SK-N-SH (cell line): ENCODE results near the gene THSD4. TPM values are rescaled to one million over a fixed set of nuclear protein-coding genes. Genes with fewer than 3 reads are reported as not detected.

ENCODE experiments used
- CTCF ChIA-PET: fragments of 300-600, 350-600 bp; formaldehyde crosslinking; extraction: SDS; loops from one replicate; lab custom pipeline; 2021; lab: Yijun Ruan, JAX
- POLR2A ChIA-PET: fragments of 350-600 bp; sonication (Branson Sonifier 250); formaldehyde crosslinking; extraction: SDS; loops from one replicate; lab custom pipeline; 2020; ENCODE audit warnings: antibody characterized with exemption, inconsistent platforms; lab: Yijun Ruan, JAX
- DNase-seq: peaks from one replicate; pipeline ENCODE4 v3.0.0; 2012
- H2AFZ ChIP-seq: fragments of 200-600 bp; sonication (generic); 2 replicates; pipeline ENCODE4 v1.8.1; 2016; ENCODE audit warnings: antibody characterized with exemption, mild to moderate bottlenecking, low read depth
- H3F3A ChIP-seq: fragments of 200-600 bp; sonication (generic); replicated peaks from 2 replicates; pipeline ENCODE3; 2016; ENCODE audit warnings: antibody characterized with exemption, mild to moderate bottlenecking; ENCODE audit not compliant: insufficient read depth
- H3K27ac ChIP-seq, 2 experiments: fragments of 200-500 bp in 1 of 2; fragments of 200-600 bp in 1 of 2; sonication (Bioruptor generic) in 1 of 2; sonication (generic), shearing (Covaris generic) in 1 of 2; 2 replicates each; pipeline versions ENCODE4 v1.5.1 to v1.6.1; 2014 to 2016; ENCODE audit warnings: low read depth in 2 of 2, inconsistent platforms in 1 of 2, low read length in 1 of 2, mild to moderate bottlenecking in 1 of 2, mixed read lengths in 1 of 2
- H3K27me3 ChIP-seq: fragments of 200-600 bp; sonication (generic), shearing (Covaris generic); 2 replicates; pipeline ENCODE4 v1.6.1; 2016; ENCODE audit warnings: mixed run types; ENCODE audit not compliant: insufficient read depth
- H3K36me3 ChIP-seq, 2 experiments: fragments of 200-500 bp in 1 of 2; fragments of 200-600 bp in 1 of 2; sonication (Bioruptor generic) in 1 of 2; sonication (generic) in 1 of 2; replicated peaks in 1 of 2; 2 replicates each; pipeline versions ENCODE3 to v1.5.1; 2014 to 2016; ENCODE audit warnings: low read length in 1 of 2, mild to moderate bottlenecking in 1 of 2; ENCODE audit not compliant: insufficient read depth in 2 of 2, control insufficient read depth in 1 of 2
- H3K4me1 ChIP-seq, 2 experiments: fragments of 200-500 bp in 1 of 2; fragments of 200-600 bp in 1 of 2; sonication (Bioruptor generic) in 1 of 2; sonication (generic), shearing (Covaris generic) in 1 of 2; 2 replicates each; pipeline versions ENCODE4 v1.5.1 to v1.6.1; 2014 to 2016; ENCODE audit warnings: low read depth in 1 of 2, low read length in 1 of 2, mixed run types in 1 of 2; ENCODE audit not compliant: insufficient read depth in 2 of 2, control insufficient read depth in 1 of 2
- H3K4me2 ChIP-seq: fragments of 200-600 bp; sonication (generic), shearing (Covaris generic); 2 replicates; pipeline ENCODE4 v1.6.1; 2017; ENCODE audit warnings: mixed run types
- H3K4me3 ChIP-seq, 2 experiments: fragments of 200-500 bp in 1 of 2; fragments of 200-600 bp in 1 of 2; sonication (Bioruptor generic) in 1 of 2; sonication (generic), shearing (Covaris generic) in 1 of 2; 2 replicates each; pipeline versions ENCODE4 v1.5.1 to v1.8.1; 2014 to 2016; ENCODE audit warnings: low read depth in 2 of 2, inconsistent platforms in 1 of 2, low read length in 1 of 2, mild to moderate bottlenecking in 1 of 2, mixed read lengths in 1 of 2, moderate library complexity in 1 of 2
- H3K79me2 ChIP-seq: fragments of 200-600 bp; sonication (generic); 2 replicates; pipeline ENCODE4 v1.8.1; 2017; ENCODE audit warnings: mild to moderate bottlenecking; ENCODE audit not compliant: insufficient read depth
- H3K9ac ChIP-seq: fragments of 200-600 bp; sonication (generic); 2 replicates; pipeline ENCODE4 v1.6.1; 2017; ENCODE audit warnings: mixed run types
- H3K9me2 ChIP-seq: fragments of 200-600 bp; sonication (generic); 2 replicates; pipeline ENCODE4 v1.6.1; 2017; ENCODE audit warnings: mixed run types
- H3K9me3 ChIP-seq: fragments of 200-600 bp; sonication (generic); 2 replicates; pipeline ENCODE4 v1.6.1; 2017; ENCODE audit warnings: mixed run types, mild to moderate bottlenecking, moderate library complexity
- H4K20me1 ChIP-seq: fragments of 200-600 bp; sonication (generic); 2 replicates; pipeline ENCODE4 v1.6.1; 2017; ENCODE audit warnings: mild to moderate bottlenecking, mixed run types; ENCODE audit not compliant: insufficient read depth
- ELF1 ChIP-seq: IDR thresholded peaks from 2 replicates; pipeline ENCODE4 v1.4.0; 2012
- FOSL2 ChIP-seq: IDR thresholded peaks from 2 replicates; pipeline ENCODE4 v1.4.0; 2012; ENCODE audit warnings: low read depth, mild to moderate bottlenecking, moderate library complexity, borderline replicate concordance
- GATA2 ChIP-seq: sonication (generic); formaldehyde crosslinking; IDR thresholded peaks from 2 replicates; pipeline ENCODE4 v1.5.0; 2020; ENCODE audit warnings: mild to moderate bottlenecking, missing genetic modification reagents
- JUND ChIP-seq: IDR thresholded peaks from 2 replicates; pipeline ENCODE4 v1.4.0; 2012
- MXI1 ChIP-seq: IDR thresholded peaks from 2 replicates; pipeline ENCODE4 v1.6.1; 2012; ENCODE audit warnings: mild to moderate bottlenecking, low read depth, low read length, improper control_type of control experiment
- POLR2AphosphoS5 ChIP-seq: IDR thresholded peaks from 2 replicates; pipeline ENCODE4 v1.6.1; 2012; ENCODE audit warnings: low read depth, low read length
- RFX5 ChIP-seq: IDR thresholded peaks from 2 replicates; pipeline ENCODE4 v1.6.1; 2012; ENCODE audit warnings: mild to moderate bottlenecking, improper control_type of control experiment, low read length
- RXRA ChIP-seq: IDR thresholded peaks from 2 replicates; pipeline ENCODE4 v1.4.0; 2012; ENCODE audit warnings: low read depth, mild to moderate bottlenecking, borderline replicate concordance
- SMC3 ChIP-seq: IDR thresholded peaks from 2 replicates; pipeline ENCODE4 v1.6.1; 2012; ENCODE audit warnings: low read depth, low read length, improper control_type of control experiment
- TAF1 ChIP-seq: IDR thresholded peaks from 2 replicates; pipeline ENCODE4 v1.6.1; 2012; ENCODE audit warnings: low read depth, mild to moderate bottlenecking, low read length, moderate library complexity, borderline replicate concordance
- TEAD4 ChIP-seq: IDR thresholded peaks from 2 replicates; pipeline ENCODE4 v1.4.0; 2012; ENCODE audit warnings: mild to moderate bottlenecking, borderline replicate concordance; ENCODE audit not compliant: insufficient read depth
- YY1 ChIP-seq: IDR thresholded peaks from 2 replicates; pipeline ENCODE4 v1.4.0; 2012; ENCODE audit warnings: low read depth, mild to moderate bottlenecking
- WGBS: methylation state at CpG from one replicate; pipeline ENCODE4 v1.1.6; 2017; ENCODE audit warnings: low lambda C conversion rate; 5-methylcytosine and 5-hydroxymethylcytosine counted together
- polyA plus RNA-seq, 3 experiments: library from polyadenylated mRNA; depleted of rRNA; stranded (reverse); fragments of >200 nt; gene quantifications; 2 replicates each; pipeline ENCODE4 v1.2.3, GENCODE V29; 2012
- TF ChIP-seq, protein P1 (sequence below): IDR thresholded peaks from 2 replicates; pipeline ENCODE4 v1.4.0; 2012; ENCODE audit warnings: low read depth
- TF ChIP-seq, protein P2 (sequence below): IDR thresholded peaks from 2 replicates; pipeline ENCODE4; 2012
- TF ChIP-seq, protein P3 (sequence below): fragments of 200-600 bp; sonication (generic); IDR thresholded peaks from 2 replicates; pipeline ENCODE4 v1.6.1; 2017; ENCODE audit warnings: antibody characterized with exemption, mild to moderate bottlenecking, moderate library complexity
- TF ChIP-seq, protein P4 (sequence below): fragments of 150-350 bp; IDR thresholded peaks from 2 replicates; pipeline ENCODE4 v1.6.1; 2016; ENCODE audit warnings: mild to moderate bottlenecking, low read depth, low read length
- TF ChIP-seq, protein P5 (sequence below): IDR thresholded peaks from 2 replicates; pipeline ENCODE4 v1.4.0; 2012; ENCODE audit warnings: low read depth, borderline replicate concordance
- TF ChIP-seq, protein P6 (sequence below): IDR thresholded peaks from 2 replicates; pipeline ENCODE4 v1.4.0; 2012; ENCODE audit warnings: low read depth, borderline replicate concordance

Gene THSD4
- polyA plus RNA-seq, 1 of the 3 experiments (the other 2 are of a cell fraction), result 79.1 TPM

DNA sequence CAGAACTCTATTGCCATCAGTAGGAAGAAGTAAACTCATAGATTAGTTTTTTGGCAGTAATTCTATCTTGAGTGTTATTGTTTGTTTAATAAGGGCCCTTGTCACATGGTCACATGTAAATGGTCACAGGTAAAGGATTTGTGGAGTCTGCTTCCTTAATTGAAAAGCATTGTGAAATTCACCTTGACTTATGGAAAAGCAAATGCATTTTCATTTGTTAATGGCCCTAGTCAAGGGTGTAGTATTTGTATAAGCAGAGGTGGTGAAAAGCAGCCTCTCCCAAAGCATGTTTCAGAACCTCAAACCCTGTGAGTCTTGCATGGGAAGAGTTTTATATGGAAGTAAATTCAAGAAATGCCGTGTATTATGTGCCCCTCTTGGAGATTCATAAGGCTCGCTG, 497.6 kb downstream of the THSD4 start:
- H3K4me3 ChIP-seq, result no peak overlapping the region
- no peak overlapping the region for H3K27ac ChIP-seq
- H2AFZ ChIP-seq, result no peak overlapping the region
- no peaks in the 10 kb centered on the region for H3K9me2 ChIP-seq
- DNase-seq, result no peak
- H4K20me1 ChIP-seq, result no peaks in the 10 kb centered on the region
- 86% methylated on average over 2 of the region's 2 CpGs for WGBS
- H3K27me3 ChIP-seq, result no peaks in the 10 kb centered on the region
- no peaks in the 10 kb centered on the region for H3K36me3 ChIP-seq
- no peak overlapping the region for H3K9ac ChIP-seq
- no peaks in the 10 kb centered on the region for H3K9me3 ChIP-seq
- no peak for TF ChIP-seq YY1
- TF ChIP-seq, protein P1, sequence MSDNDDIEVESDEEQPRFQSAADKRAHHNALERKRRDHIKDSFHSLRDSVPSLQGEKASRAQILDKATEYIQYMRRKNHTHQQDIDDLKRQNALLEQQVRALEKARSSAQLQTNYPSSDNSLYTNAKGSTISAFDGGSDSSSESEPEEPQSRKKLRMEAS, result no peak
- TF ChIP-seq SMC3, result no peak
- TF ChIP-seq MXI1, result no peak
- TF ChIP-seq, protein P2, sequence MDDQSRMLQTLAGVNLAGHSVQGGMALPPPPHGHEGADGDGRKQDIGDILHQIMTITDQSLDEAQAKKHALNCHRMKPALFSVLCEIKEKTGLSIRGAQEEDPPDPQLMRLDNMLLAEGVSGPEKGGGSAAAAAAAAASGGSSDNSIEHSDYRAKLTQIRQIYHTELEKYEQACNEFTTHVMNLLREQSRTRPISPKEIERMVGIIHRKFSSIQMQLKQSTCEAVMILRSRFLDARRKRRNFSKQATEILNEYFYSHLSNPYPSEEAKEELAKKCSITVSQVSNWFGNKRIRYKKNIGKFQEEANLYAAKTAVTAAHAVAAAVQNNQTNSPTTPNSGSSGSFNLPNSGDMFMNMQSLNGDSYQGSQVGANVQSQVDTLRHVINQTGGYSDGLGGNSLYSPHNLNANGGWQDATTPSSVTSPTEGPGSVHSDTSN, result no peak
- no peak for TF ChIP-seq RXRA
- no peak for TF ChIP-seq GATA2 (CRISPR knock-in tag)
- no peak for TF ChIP-seq POLR2AphosphoS5
- TF ChIP-seq RFX5, result no peak
- TF ChIP-seq, protein P3, sequence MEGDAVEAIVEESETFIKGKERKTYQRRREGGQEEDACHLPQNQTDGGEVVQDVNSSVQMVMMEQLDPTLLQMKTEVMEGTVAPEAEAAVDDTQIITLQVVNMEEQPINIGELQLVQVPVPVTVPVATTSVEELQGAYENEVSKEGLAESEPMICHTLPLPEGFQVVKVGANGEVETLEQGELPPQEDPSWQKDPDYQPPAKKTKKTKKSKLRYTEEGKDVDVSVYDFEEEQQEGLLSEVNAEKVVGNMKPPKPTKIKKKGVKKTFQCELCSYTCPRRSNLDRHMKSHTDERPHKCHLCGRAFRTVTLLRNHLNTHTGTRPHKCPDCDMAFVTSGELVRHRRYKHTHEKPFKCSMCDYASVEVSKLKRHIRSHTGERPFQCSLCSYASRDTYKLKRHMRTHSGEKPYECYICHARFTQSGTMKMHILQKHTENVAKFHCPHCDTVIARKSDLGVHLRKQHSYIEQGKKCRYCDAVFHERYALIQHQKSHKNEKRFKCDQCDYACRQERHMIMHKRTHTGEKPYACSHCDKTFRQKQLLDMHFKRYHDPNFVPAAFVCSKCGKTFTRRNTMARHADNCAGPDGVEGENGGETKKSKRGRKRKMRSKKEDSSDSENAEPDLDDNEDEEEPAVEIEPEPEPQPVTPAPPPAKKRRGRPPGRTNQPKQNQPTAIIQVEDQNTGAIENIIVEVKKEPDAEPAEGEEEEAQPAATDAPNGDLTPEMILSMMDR, result no peak
- TF ChIP-seq, protein P4, sequence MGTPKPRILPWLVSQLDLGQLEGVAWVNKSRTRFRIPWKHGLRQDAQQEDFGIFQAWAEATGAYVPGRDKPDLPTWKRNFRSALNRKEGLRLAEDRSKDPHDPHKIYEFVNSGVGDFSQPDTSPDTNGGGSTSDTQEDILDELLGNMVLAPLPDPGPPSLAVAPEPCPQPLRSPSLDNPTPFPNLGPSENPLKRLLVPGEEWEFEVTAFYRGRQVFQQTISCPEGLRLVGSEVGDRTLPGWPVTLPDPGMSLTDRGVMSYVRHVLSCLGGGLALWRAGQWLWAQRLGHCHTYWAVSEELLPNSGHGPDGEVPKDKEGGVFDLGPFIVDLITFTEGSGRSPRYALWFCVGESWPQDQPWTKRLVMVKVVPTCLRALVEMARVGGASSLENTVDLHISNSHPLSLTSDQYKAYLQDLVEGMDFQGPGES, result no peak
- TF ChIP-seq JUND, result no peak
- peaks cover 4% of the 10 kb centered on the region for H3F3A ChIP-seq
- H3K79me2 ChIP-seq, result no peaks in the 10 kb centered on the region
- CTCF ChIA-PET, result no interaction called here
- peaks cover 5 to 7% of the 10 kb centered on the region in 2 experiments; a peak in 3 of 4 replicates for H3K4me1 ChIP-seq
- POLR2A ChIA-PET, result no interaction called here
- H3K4me2 ChIP-seq, result no peak overlapping the region

DNA sequence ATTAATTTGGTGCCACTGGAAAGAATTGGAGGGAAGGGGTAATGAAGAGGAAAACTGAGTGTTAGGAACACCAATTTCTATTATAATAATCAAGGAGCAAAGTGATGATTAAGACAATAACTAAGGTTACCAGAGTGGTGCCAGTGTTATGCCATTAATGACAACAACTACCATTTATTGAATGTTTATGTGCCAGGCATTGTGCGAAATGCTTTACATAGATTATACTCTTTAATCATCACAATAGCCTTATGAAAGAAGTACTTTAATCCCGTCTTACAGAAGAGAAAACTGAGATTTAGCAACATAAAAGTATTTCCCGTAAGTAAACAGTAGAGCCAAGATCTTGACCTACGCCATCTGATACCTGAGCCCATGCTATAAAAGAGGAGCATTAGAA, 507.8 kb downstream of the THSD4 start:
- Histone ChIP-seq H2AFZ (no peak overlapping the region), H3K79me2 (no peaks in the 10 kb centered on the region), H3K4me3 (no peak overlapping the region), H3K27ac (no peak overlapping the region), H3K9me2 (no peaks in the 10 kb centered on the region), H3K9ac (no peak overlapping the region), H3F3A (no peaks in the 10 kb centered on the region), H3K9me3 (no peaks in the 10 kb centered on the region), H3K36me3 (no peaks in the 10 kb centered on the region), H3K4me1 (no peaks in the 10 kb centered on the region; a peak in 1 of 4 replicates), H3K27me3 (no peaks in the 10 kb centered on the region), H4K20me1 (no peaks in the 10 kb centered on the region), H3K4me2 (no peak overlapping the region)
- TF ChIP-seq, protein P5, sequence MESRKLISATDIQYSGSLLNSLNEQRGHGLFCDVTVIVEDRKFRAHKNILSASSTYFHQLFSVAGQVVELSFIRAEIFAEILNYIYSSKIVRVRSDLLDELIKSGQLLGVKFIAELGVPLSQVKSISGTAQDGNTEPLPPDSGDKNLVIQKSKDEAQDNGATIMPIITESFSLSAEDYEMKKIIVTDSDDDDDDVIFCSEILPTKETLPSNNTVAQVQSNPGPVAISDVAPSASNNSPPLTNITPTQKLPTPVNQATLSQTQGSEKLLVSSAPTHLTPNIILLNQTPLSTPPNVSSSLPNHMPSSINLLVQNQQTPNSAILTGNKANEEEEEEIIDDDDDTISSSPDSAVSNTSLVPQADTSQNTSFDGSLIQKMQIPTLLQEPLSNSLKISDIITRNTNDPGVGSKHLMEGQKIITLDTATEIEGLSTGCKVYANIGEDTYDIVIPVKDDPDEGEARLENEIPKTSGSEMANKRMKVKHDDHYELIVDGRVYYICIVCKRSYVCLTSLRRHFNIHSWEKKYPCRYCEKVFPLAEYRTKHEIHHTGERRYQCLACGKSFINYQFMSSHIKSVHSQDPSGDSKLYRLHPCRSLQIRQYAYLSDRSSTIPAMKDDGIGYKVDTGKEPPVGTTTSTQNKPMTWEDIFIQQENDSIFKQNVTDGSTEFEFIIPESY, result no peak
- no peak for TF ChIP-seq POLR2AphosphoS5
- TF ChIP-seq TAF1, result no peak
- TF ChIP-seq, protein P6, sequence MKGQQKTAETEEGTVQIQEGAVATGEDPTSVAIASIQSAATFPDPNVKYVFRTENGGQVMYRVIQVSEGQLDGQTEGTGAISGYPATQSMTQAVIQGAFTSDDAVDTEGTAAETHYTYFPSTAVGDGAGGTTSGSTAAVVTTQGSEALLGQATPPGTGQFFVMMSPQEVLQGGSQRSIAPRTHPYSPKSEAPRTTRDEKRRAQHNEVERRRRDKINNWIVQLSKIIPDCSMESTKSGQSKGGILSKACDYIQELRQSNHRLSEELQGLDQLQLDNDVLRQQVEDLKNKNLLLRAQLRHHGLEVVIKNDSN, result no peak
- no peak for TF ChIP-seq TEAD4
- no peak for TF ChIP-seq FOSL2
- TF ChIP-seq ELF1, result no peak
- POLR2A ChIA-PET, result no interaction called here
- no peak for DNase-seq
- 94% methylated on average over 4 of the region's 4 CpGs for WGBS
- CTCF ChIA-PET, result no interaction called here
